Heart right ventricle (tissue), 16 donors: ENCODE data around the gene CACNA1C. TPM values are rescaled to one million over a fixed set of nuclear protein-coding genes. Genes with fewer than 3 reads are reported as not detected.
A peak's percentile ranks its signal among the peaks of the same experiment; 100 is the strongest.

Experiments
- ATAC-seq, 8 donors: fragments of 200-7000 bp; cut with Tn5 transposase; one replicate each; pipeline ENCODE4 v1.9.1; 2020; ENCODE audit warnings: mild to moderate bottlenecking in 8 of 8, moderate library complexity in 8 of 8, moderate number of reproducible peaks in 1 of 8
- DNase-seq, 2 donors: peaks; one replicate each; pipeline ENCODE4 v3.0.0-alpha.2; 2020
- H3K27ac ChIP-seq, 10 donors: fragments of 200-600 bp; sonication (generic) in 2 of 10; one replicate each; pipeline versions ENCODE4 v1.5.0 to v1.8.0; 2020 to 2022; ENCODE audit warnings: mild to moderate bottlenecking in 3 of 10
- H3K27me3 ChIP-seq, 7 donors: fragments of 200-600 bp; one replicate each; pipeline ENCODE4 v1.8.0; 2021 to 2022; ENCODE audit warnings: mild to moderate bottlenecking in 2 of 7
- H3K36me3 ChIP-seq, 9 donors: fragments of 200-600 bp; sonication (generic) in 1 of 9; one replicate each; pipeline versions ENCODE4 v1.5.0 to v1.8.0; 2020 to 2022; ENCODE audit warnings: mild to moderate bottlenecking in 2 of 9
- H3K4me1 ChIP-seq, 9 donors: fragments of 200-600 bp; sonication (generic) in 1 of 9; one replicate each; pipeline versions ENCODE4 v1.5.0 to v1.8.0; 2020 to 2022; ENCODE audit warnings: mild to moderate bottlenecking in 4 of 9
- H3K4me3 ChIP-seq, 10 donors: fragments of 200-600 bp; sonication (generic) in 2 of 10; one replicate each; pipeline versions ENCODE4 v1.5.0 to v1.8.0; 2020 to 2022; ENCODE audit warnings: mild to moderate bottlenecking in 7 of 10, moderate library complexity in 2 of 10
- H3K9me3 ChIP-seq, 11 donors: fragments of 200-600 bp in 10 of 11; sonication (generic) in 2 of 11; one replicate each; pipeline versions ENCODE4 v1.5.0 to v1.8.0; 2013 to 2022; ENCODE audit warnings: mild to moderate bottlenecking in 2 of 11, control low read depth in 1 of 11, moderate library complexity in 1 of 11
- CTCF ChIP-seq, 9 donors: fragments of 200-600 bp; sonication (generic) in 2 of 9; IDR thresholded peaks; one replicate each; pipeline versions ENCODE4 v1.5.0 to v1.8.0; 2021 to 2022; ENCODE audit warnings: antibody characterized with exemption in 9 of 9, mild to moderate bottlenecking in 5 of 9, moderate library complexity in 1 of 9
- WGBS, 2 donors: extraction: QIAGEN DNeasy Blood & Tissue Kit; methylation state at CpG; one replicate each; pipeline ENCODE4 v1.1.7; 2013; ENCODE audit warnings: inconsistent platforms in 1 of 2; 5-methylcytosine and 5-hydroxymethylcytosine counted together
- intact Hi-C, 10 donors: fragments of 100-400 bp; cut with DNase I; formaldehyde crosslinking; loops; one replicate each; pipeline versions ENCODE4 v1.11.1 to v1.14.2; 2022
- polyA plus RNA-seq, 2 donors: library from polyadenylated mRNA; stranded (reverse); fragments of 200-250 nt; gene quantifications; one replicate each; pipeline ENCODE4 v1.2.3, GENCODE V29; 2013
- total RNA-seq, 10 donors: library from RNA; stranded (reverse); fragmentation: NEBNext Ultra II Directional in 3 of 10; extraction: Animal tissue kit (Norgen Biotek cat#: 25700) in 3 of 10; gene quantifications; one replicate each; pipeline versions ENCODE4 v1.2.1 to v1.2.4, GENCODE V29; 2021 to 2023
- donor health status: Arrhythmogenic right ventricular cardiomyopathy.
- donor health status: ischemic (EF 13 %, LVEDD 7.1; RV severe dilation, severe dysfunction).
- donor health status: healthy with polysubstance abuse.
- donor health status: DM: no; HTN: yes; CAD: no.
- donor health status: DM: no; HTN: no; CAD: no.
- donor health status: ischemic (EF 25% LVEDD 6.9; RV normal size, moderate dysfunction).
- donor health status: ischemic (EF 25% LVEDD 5.7; RV mildly dilated, moderate dysfunction).
- donor health status: healthy.
- donor health status: DM: yes; HTN: yes; CAD: no.
- donor health status: Ischemic cardiomyopathy.
- donor health status: ischemic (EF 35%, LVEDD 5.7; RV mildly dilated, moderate dysfunction).
- donor health status: nonischemic (EF 11% LVEDD 7.7; RV severe dilation, severe dysfunction).
- donor health status: DM: yes; HTN: yes; CAD: no.
- donor health status: PGD.
- donor health status: ischemic (EF 29% LVEDD 5.4; RV normal size, mild dysfunction).
- donor health status: nonischemic (EF 23%, LVEDD 6.1; RV moderate dilation, normal function).

Gene CACNA1C
- total and polyA plus RNA-seq, 12 donors = 19.1 to 222 (median 183) TPM

GRCh38 chr12:2008677-2009076 is 44.1 kb upstream of the CACNA1C start:
- Histone ChIP-seq H3K9me3 (no peaks in the 10 kb centered on the region), H3K4me3 (no peak overlapping the region), H3K36me3 (no peaks in the 10 kb centered on the region), H3K27ac (no peak overlapping the region), H3K27me3 (no peaks in the 10 kb centered on the region), H3K4me1 (peaks cover 6 to 60% (median 26%) of the 10 kb centered on the region in 9 donors)
- intact Hi-C loops = no loop called here
- DNase-seq = no peak
- ATAC-seq = no peak
- 80 to 90% methylated on average over 5 of the region's 5 CpGs for WGBS, 2 donors
- TF ChIP-seq CTCF (IDR thresholded peaks at IDR 0.05) = no peak

GRCh38 chr12:2009623-2010022 is 43.2 kb upstream of the CACNA1C start:
- intact Hi-C loops = no loop called here
- ATAC-seq (no peak), DNase-seq (no peak)
- H3K4me3 ChIP-seq = no peak overlapping the region
- H3K27ac ChIP-seq = no peak overlapping the region
- H3K4me1 ChIP-seq = peaks cover 6 to 66% (median 32%) of the 10 kb centered on the region in 9 donors
- no peaks in the 10 kb centered on the region for H3K36me3 ChIP-seq
- 47 to 58% methylated on average over 1 of the region's 1 CpG for WGBS, 2 donors
- H3K9me3 ChIP-seq = no peaks in the 10 kb centered on the region
- no peak for TF ChIP-seq CTCF (IDR thresholded peaks at IDR 0.05)
- no peaks in the 10 kb centered on the region for H3K27me3 ChIP-seq

- Histone ChIP-seq H3K27ac (peak overlapping the region in 5 of 10 donors; percentile 39 to 80 (median 79)), H3K36me3 (no peaks in the 10 kb centered on the region), H3K4me3 (no peak overlapping the region), H3K9me3 (no peaks in the 10 kb centered on the region), H3K4me1 (peaks cover 6 to 78% (median 46%) of the 10 kb centered on the region in 9 donors), H3K27me3 (no peaks in the 10 kb centered on the region)
- TF ChIP-seq CTCF (IDR thresholded peaks at IDR 0.05) = no peak
- ATAC-seq = no peak
- WGBS, 2 donors = 53 to 69% methylated on average over 7 of the region's 7 CpGs
- DNase-seq = no peak
- intact Hi-C loops = no loop called here
Measured at GRCh38 chr12:2011643-2012607, 40.9 kb upstream of the CACNA1C start.

DNA sequence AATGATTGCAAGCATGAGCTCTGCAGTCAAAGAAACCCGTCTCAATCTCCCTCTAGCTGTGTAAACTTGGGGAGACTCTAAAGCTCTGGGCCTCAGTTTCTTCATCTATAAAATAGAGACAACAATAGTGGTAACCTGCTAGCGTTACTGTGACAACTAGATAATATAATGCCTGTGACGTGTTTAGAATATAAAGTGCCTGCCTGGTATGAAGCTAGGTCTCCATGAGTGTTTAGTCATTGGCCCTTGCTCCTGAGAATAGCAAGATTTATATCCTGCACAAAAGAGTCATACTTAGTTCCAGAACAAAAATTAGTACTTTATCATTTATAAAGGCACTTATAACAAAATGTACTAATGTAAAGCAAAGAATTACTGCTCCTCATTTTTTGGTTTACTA is 39.7 kb upstream of the CACNA1C start:
- intact Hi-C loops = no loop called here
- no peaks in the 10 kb centered on the region for H3K27me3 ChIP-seq
- H3K36me3 ChIP-seq = no peaks in the 10 kb centered on the region
- H3K4me3 ChIP-seq = no peak overlapping the region
- no peaks in the 10 kb centered on the region for H3K9me3 ChIP-seq
- WGBS, 2 donors = 46 to 58% methylated on average over 3 of the region's 3 CpGs
- peak overlapping the region in 9 of 10 donors; percentile 39 to 80 (median 68) for H3K27ac ChIP-seq
- TF ChIP-seq CTCF (IDR thresholded peaks at IDR 0.05) = no peak
- DNase-seq = no peak
- no peak for ATAC-seq
- H3K4me1 ChIP-seq = peaks cover 6 to 90% (median 58%) of the 10 kb centered on the region in 9 donors
